H9 (cell line): ENCODE results near the gene ZNF423. TPM values are rescaled to one million over a fixed set of nuclear protein-coding genes. Genes with fewer than 3 reads are reported as not detected.

Experiments
- DNase-seq: peaks from one replicate; pipeline ENCODE4 v3.0.0-alpha.2; 2017
- H2AFZ ChIP-seq: one replicate; pipeline ENCODE4 v1.6.1; 2013; ENCODE audit warnings: mild to moderate bottlenecking, low read length, control low read depth, moderate library complexity
- H2AK5ac ChIP-seq: 2 replicates; pipeline ENCODE4 v1.6.1; 2013; ENCODE audit warnings: low read length, control low read depth, mixed read lengths; ENCODE audit not compliant: insufficient read length
- H2BK120ac ChIP-seq: one replicate; pipeline ENCODE4 v1.6.1; 2013; ENCODE audit warnings: low read depth, mild to moderate bottlenecking, low read length, control low read depth, inconsistent platforms; ENCODE audit not compliant: poor library complexity, severe bottlenecking
- H2BK12ac ChIP-seq: 2 replicates; pipeline ENCODE4 v1.6.1; 2013; ENCODE audit warnings: low read length, control low read depth, mixed read lengths, low read depth; ENCODE audit not compliant: insufficient read length
- H2BK15ac ChIP-seq: 2 replicates; pipeline ENCODE4 v1.6.1; 2013; ENCODE audit warnings: low read depth, low read length, control low read depth
- H2BK20ac ChIP-seq: one replicate; pipeline ENCODE4 v1.6.1; 2013; ENCODE audit warnings: low read depth, mild to moderate bottlenecking, low read length, control low read depth, inconsistent platforms; ENCODE audit not compliant: poor library complexity, severe bottlenecking
- H2BK5ac ChIP-seq: 2 replicates; pipeline ENCODE4 v1.6.1; 2013; ENCODE audit warnings: low read length, control low read depth, mixed read lengths; ENCODE audit not compliant: insufficient read length
- H3K14ac ChIP-seq: 2 replicates; pipeline ENCODE4 v1.6.1; 2013; ENCODE audit warnings: low read length, control low read depth; ENCODE audit not compliant: insufficient read depth
- H3K18ac ChIP-seq: 2 replicates; pipeline ENCODE4 v1.6.1; 2013; ENCODE audit warnings: low read depth, mild to moderate bottlenecking, mixed read lengths, low read length, control low read depth; ENCODE audit not compliant: insufficient read length
- H3K23ac ChIP-seq: 2 replicates; pipeline ENCODE4 v1.6.1; 2013; ENCODE audit warnings: low read length, control low read depth, mixed read lengths, low read depth; ENCODE audit not compliant: insufficient read length
- H3K23me2 ChIP-seq: 2 replicates; pipeline ENCODE4 v1.6.1; 2013; ENCODE audit warnings: low read depth, mild to moderate bottlenecking, mixed read lengths, low read length, control low read depth; ENCODE audit not compliant: insufficient read length, poor library complexity, severe bottlenecking
- H3K27ac ChIP-seq: 2 replicates; pipeline ENCODE4 v1.5.1; 2013; ENCODE audit warnings: low read length, control low read depth, mixed read lengths, low read depth; ENCODE audit not compliant: insufficient read length
- H3K27me3 ChIP-seq: 2 replicates; pipeline ENCODE4 v1.6.1; 2013; ENCODE audit warnings: low read length, control low read depth, inconsistent platforms; ENCODE audit not compliant: insufficient read depth
- H3K4ac ChIP-seq: 2 replicates; pipeline ENCODE4 v1.6.1; 2013; ENCODE audit warnings: low read depth, mild to moderate bottlenecking, control low read depth, inconsistent platforms, low read length, moderate library complexity
- H3K4me1 ChIP-seq: 2 replicates; pipeline ENCODE4 v1.6.1; 2013; ENCODE audit warnings: low read length, control low read depth, inconsistent platforms; ENCODE audit not compliant: insufficient read depth
- H3K4me2 ChIP-seq: 2 replicates; pipeline ENCODE4 v1.6.1; 2013; ENCODE audit warnings: low read length, control low read depth, mixed read lengths; ENCODE audit not compliant: insufficient read length, insufficient read depth
- H3K56ac ChIP-seq: 2 replicates; pipeline ENCODE4 v1.6.1; 2013; ENCODE audit warnings: low read depth, mild to moderate bottlenecking, mixed read lengths, low read length, control low read depth; ENCODE audit not compliant: insufficient read length
- H3K79me1 ChIP-seq: 2 replicates; pipeline ENCODE4 v1.6.1; 2013; ENCODE audit warnings: low read depth, mild to moderate bottlenecking, moderate library complexity, low read length, control low read depth, inconsistent platforms; ENCODE audit not compliant: insufficient read depth, poor library complexity, severe bottlenecking
- H3K79me2 ChIP-seq: 2 replicates; pipeline ENCODE4 v1.6.1; 2013; ENCODE audit warnings: low read length, control low read depth, inconsistent platforms; ENCODE audit not compliant: insufficient read depth
- H3K9ac ChIP-seq: 2 replicates; pipeline ENCODE4 v1.6.1; 2013; ENCODE audit warnings: low read length, control low read depth, mixed read lengths; ENCODE audit not compliant: insufficient read length; ENCODE audit errors: extremely low read depth
- H3K9me3 ChIP-seq: one replicate; pipeline ENCODE4 v1.6.1; 2013; ENCODE audit warnings: low read depth, low read length, inconsistent platforms; ENCODE audit not compliant: control insufficient read depth
- H3T11ph ChIP-seq: one replicate; pipeline ENCODE4 v1.6.1; 2013; ENCODE audit warnings: mild to moderate bottlenecking, low read length, control low read depth, inconsistent platforms
- H4K20me1 ChIP-seq: one replicate; pipeline ENCODE4 v1.6.1; 2013; ENCODE audit not compliant: control insufficient read depth, insufficient read length, insufficient read depth
- H4K5ac ChIP-seq: 2 replicates; pipeline ENCODE4 v1.6.1; 2013; ENCODE audit warnings: low read depth, mild to moderate bottlenecking, mixed read lengths, low read length, control low read depth; ENCODE audit not compliant: insufficient read length
- H4K8ac ChIP-seq: replicated peaks from 2 replicates; pipeline ENCODE4 v1.6.1; 2013; ENCODE audit warnings: low read length, control low read depth, mixed read lengths, low read depth; ENCODE audit not compliant: insufficient read length
- H4K91ac ChIP-seq: 2 replicates; pipeline ENCODE4 v1.6.1; 2013; ENCODE audit warnings: low read depth, mild to moderate bottlenecking, moderate library complexity, mixed read lengths, low read length, control low read depth; ENCODE audit not compliant: insufficient read length
- H3K27ac Mint-ChIP-seq, 3 experiments: 2 replicates in 2 of 3; 3 replicates in 1 of 3; pipeline ENCODE4 v1.8.0; 2020 to 2021; ENCODE audit warnings: mixed read lengths in 3 of 3, mild to moderate bottlenecking in 1 of 3, moderate library complexity in 1 of 3
- H3K27me3 Mint-ChIP-seq: 2 replicates; pipeline ENCODE4 v1.8.0; 2021; ENCODE audit warnings: low read depth, mild to moderate bottlenecking, moderate library complexity, mixed read lengths
- H3K36me3 Mint-ChIP-seq, 3 experiments: 2 replicates in 2 of 3; 3 replicates in 1 of 3; pipeline ENCODE4 v1.8.0; 2020 to 2021; ENCODE audit warnings: low read depth in 3 of 3, mixed read lengths in 3 of 3; ENCODE audit not compliant: insufficient read depth in 1 of 3
- H3K4me1 Mint-ChIP-seq, 2 experiments: 2 replicates each; pipeline ENCODE4 v1.8.0; 2020; ENCODE audit warnings: mixed read lengths in 2 of 2
- H3K4me3 Mint-ChIP-seq, 2 experiments: 2 replicates in 1 of 2; 3 replicates in 1 of 2; pipeline ENCODE4 v1.8.0; 2020 to 2021; ENCODE audit warnings: mild to moderate bottlenecking in 2 of 2, mixed read lengths in 2 of 2, moderate library complexity in 1 of 2
- H3K9me3 Mint-ChIP-seq, 2 experiments: 2 replicates in 1 of 2; 3 replicates in 1 of 2; pipeline ENCODE4 v1.8.0; 2020; ENCODE audit warnings: mild to moderate bottlenecking in 2 of 2, mixed read lengths in 2 of 2, moderate library complexity in 1 of 2
- WGBS: extraction: QIAGEN DNeasy Blood & Tissue Kit; methylation state at CpG from one replicate; pipeline ENCODE4 v1.1.7; 2013; ENCODE audit warnings: missing lambda C conversion rate, low lambda C conversion rate, mixed read lengths; ENCODE audit not compliant: insufficient read length; ENCODE audit errors: extremely low coverage; 5-methylcytosine and 5-hydroxymethylcytosine counted together
- total RNA-seq: library from RNA; stranded (reverse); gene quantifications from 2 replicates; pipeline ENCODE4 v1.2.1, GENCODE V29; 2021
- TF ChIP-seq, protein P1 (sequence below): fragments of 200-600 bp; sonication (generic); conservative IDR thresholded peaks from 3 replicates; pipeline ENCODE4 v1.8.0; 2021; ENCODE audit warnings: antibody characterized with exemption, mild to moderate bottlenecking

The ZNF423 gene
- total RNA-seq, 1 experiment from 2014 or later: 51.5 TPM

DNA sequence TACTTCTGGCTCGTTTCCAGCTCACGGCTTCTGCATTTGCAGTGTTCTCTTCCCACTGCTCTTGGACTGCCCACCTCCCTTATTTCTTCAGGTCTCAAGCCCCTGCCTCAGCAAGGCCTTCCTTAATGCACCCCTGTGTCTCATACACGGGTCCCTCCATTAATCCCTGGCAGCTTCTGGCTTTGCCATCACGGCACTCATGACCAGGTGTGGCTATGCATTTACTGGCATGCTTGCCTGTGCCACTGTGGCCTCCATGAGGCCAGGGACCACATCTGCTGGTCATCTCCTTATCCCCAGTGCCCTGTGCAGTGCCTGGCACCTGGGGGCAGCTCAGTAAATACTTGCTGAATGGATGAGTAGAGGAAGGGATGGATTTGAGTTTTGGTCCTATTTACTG lies 368.2 kb downstream of the ZNF423 start:
- no peak for DNase-seq
- no peak overlapping the region for H2BK20ac ChIP-seq
- no peaks in the 10 kb centered on the region for H4K20me1 ChIP-seq
- no peak overlapping the region for H2BK12ac ChIP-seq
- no peaks in the 10 kb centered on the region for H3K27me3 ChIP-seq
- no peaks in the 10 kb centered on the region for H3K79me2 ChIP-seq
- no peak overlapping the region for H3K4ac ChIP-seq
- no CpG with 5 or more reads among the region's 4 CpGs for WGBS
- no peak overlapping the region for H4K8ac ChIP-seq
- no peak overlapping the region for H3K27ac ChIP-seq
- no peak overlapping the region for H3K23ac ChIP-seq
- H4K91ac ChIP-seq: no peak overlapping the region
- H3K9me3 Mint-ChIP-seq: no peaks in the 10 kb centered on the region; a peak in 1 of 5 replicates
- no peak overlapping the region for H3K9ac ChIP-seq
- no peak overlapping the region for H3K27ac Mint-ChIP-seq
- H3K56ac ChIP-seq: no peak overlapping the region
- no peak overlapping the region for H2AFZ ChIP-seq
- peaks cover 15% of the 10 kb centered on the region for H3K27me3 Mint-ChIP-seq
- no peak overlapping the region for H3K18ac ChIP-seq
- no peak overlapping the region for H3T11ph ChIP-seq
- H3K9me3 ChIP-seq: no peaks in the 10 kb centered on the region
- no peak overlapping the region; a peak in 1 of 5 replicates for H3K4me3 Mint-ChIP-seq
- H2BK15ac ChIP-seq: no peak overlapping the region
- H3K14ac ChIP-seq: no peak overlapping the region
- H3K23me2 ChIP-seq: no peaks in the 10 kb centered on the region
- H2BK120ac ChIP-seq: no peak overlapping the region
- TF ChIP-seq, protein P1, sequence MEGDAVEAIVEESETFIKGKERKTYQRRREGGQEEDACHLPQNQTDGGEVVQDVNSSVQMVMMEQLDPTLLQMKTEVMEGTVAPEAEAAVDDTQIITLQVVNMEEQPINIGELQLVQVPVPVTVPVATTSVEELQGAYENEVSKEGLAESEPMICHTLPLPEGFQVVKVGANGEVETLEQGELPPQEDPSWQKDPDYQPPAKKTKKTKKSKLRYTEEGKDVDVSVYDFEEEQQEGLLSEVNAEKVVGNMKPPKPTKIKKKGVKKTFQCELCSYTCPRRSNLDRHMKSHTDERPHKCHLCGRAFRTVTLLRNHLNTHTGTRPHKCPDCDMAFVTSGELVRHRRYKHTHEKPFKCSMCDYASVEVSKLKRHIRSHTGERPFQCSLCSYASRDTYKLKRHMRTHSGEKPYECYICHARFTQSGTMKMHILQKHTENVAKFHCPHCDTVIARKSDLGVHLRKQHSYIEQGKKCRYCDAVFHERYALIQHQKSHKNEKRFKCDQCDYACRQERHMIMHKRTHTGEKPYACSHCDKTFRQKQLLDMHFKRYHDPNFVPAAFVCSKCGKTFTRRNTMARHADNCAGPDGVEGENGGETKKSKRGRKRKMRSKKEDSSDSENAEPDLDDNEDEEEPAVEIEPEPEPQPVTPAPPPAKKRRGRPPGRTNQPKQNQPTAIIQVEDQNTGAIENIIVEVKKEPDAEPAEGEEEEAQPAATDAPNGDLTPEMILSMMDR: no peak
- no peak overlapping the region for H3K4me2 ChIP-seq
- H2AK5ac ChIP-seq: no peak overlapping the region
- H3K4me1 Mint-ChIP-seq: peaks cover 18 to 19% of the 10 kb centered on the region in 2 experiments
- no peak overlapping the region for H4K5ac ChIP-seq
- peaks cover 0 to 4% (median 1%) of the 10 kb centered on the region in 3 experiments; a peak in 2 of 7 replicates for H3K36me3 Mint-ChIP-seq
- no peaks in the 10 kb centered on the region for H3K79me1 ChIP-seq
- H3K4me1 ChIP-seq: no peaks in the 10 kb centered on the region
- H2BK5ac ChIP-seq: no peak overlapping the region
